HG03060 (cell line): ENCODE measurements around the gene ZNF577.
A peak's percentile ranks its signal among the peaks of the same experiment; 100 is the strongest.
"Not testable (repeated sequence)": the region's sequence is repeated elsewhere in the genome, so short reads cannot be mapped to it uniquely, and the experiment has no call there.

ENCODE experiments used
- ATAC-seq: cut with Tn5 transposase; IDR thresholded peaks from one replicate; pipeline ENCODE4 v1.9.1; 2021; ENCODE audit warnings: low read depth, moderate number of reproducible peaks; ENCODE audit not compliant: unreplicated experiment

The ZNF577 gene

GRCh38 chr19:51887522-51888498, at the start of gene ZNF577:
ZNF577 (minus strand) TSS chr19:51887951; CDS start chr19:51880382, 7,569 bp downstream.
- ATAC-seq: no peak

- ATAC-seq: no peak
These were observed 44.2 kb upstream of the ZNF577 start for GRCh38 chr19:51931921-51932320.

- ATAC-seq: no peak
These were observed 40.1 kb upstream of the ZNF577 start for GRCh38 chr19:51927859-51928258.

DNA sequence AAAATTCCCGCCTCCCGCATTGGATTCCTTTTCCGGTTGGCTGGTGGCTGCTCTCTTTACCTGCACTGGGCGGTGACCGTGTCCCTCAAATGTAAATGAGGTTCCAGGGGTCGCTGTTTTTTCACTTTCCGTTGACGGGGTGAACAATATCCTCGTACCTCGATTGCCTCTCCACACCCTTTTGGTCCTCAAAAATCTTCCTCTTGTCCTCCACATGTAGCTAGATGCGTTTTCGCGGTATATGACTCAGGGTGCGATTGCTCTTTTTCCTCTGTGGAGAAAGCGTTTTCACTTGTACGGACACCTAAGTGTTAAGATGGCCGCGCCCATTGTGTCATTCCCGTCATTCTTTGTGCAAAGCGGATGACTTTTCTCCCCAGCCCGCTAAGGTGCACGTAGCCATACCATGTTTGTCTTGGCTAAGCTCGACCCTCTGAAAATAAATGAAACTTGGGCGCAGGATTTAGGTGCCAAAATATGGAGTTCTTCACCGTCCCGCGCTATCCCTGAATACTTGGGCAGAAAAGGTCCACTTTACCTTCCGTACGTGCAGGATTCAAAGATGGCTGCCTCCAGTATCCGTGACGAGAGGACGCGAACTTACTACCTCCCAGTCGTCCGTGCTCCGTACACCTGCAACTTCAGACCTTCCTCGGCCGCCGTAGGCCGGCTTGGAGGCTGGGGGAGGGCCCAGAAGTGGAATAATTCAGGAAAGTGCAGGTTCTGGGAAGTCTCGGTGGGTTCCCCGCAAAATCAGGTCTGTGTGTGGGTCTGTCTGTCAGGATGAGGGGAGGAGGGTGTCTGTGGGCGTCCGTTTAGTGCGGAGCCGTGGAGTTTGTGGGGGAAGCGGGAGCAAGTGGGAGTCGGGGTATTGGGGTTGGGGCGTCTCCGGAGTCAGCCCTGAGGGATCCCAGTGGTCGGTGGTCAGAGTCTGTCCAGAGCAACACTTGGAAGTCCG, 39.3 kb upstream of the ZNF577 start, which contains the start of gene ZNF613:
Gene ZNF613 (plus strand): TSS at position 689 of the 958 bp plus-strand sequence. CDS start 8,749 bp downstream, outside the sequence.
- peak; percentile 49 for ATAC-seq

GRCh38 chr19:51926426-51926783, 38.7 kb upstream of the ZNF577 start:
- no peak for ATAC-seq

DNA sequence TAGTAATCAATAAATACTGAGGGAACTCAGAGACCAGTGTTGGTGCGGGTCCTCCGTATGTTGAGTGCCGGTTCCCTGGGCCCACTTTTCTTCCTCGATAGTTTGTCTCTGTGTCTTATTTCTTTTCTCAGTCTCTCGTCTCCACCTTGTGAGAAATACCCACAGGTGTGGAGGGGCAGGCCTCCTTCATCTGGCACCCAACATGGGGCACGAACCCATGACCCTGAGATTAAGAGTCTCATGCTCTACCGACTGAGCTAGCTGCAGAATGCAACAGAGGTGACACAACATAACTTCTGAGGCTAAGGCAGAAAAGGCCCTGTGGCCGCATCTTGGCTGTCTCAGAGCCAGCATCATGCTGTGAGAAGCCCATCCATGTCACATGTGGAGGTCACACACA, 34.2 kb upstream of the ZNF577 start:
- ATAC-seq: no peak

- no peak for ATAC-seq
These were observed 31.9 kb upstream of the ZNF577 start for GRCh38 chr19:51919606-51920005.

DNA sequence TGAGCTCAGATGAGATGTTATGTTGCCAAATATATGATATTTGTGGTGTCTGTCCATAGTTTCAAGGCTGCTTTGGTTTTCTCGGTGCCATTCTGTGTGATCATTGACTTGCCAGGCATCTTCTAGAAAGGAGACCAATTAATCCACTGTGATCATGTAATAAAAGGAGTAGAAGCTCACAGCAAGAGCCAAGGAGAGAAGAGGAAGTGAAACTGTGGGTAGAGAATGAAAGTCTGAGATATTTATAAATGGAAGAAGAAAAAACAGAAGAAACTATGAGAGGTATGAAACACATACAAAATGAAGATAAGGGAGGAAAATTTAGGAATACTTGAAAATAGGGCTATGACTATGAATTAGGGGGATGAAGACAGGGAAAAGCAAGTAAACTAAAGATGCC, 28.4 kb upstream of the ZNF577 start:
- no peak for ATAC-seq

- no peak for ATAC-seq
These were observed 27.6 kb upstream of the ZNF577 start for GRCh38 chr19:51915324-51915867.

- not testable (repeated sequence) for ATAC-seq
These were observed 20.2 kb upstream of the ZNF577 start for GRCh38 chr19:51907981-51908380.

GRCh38 chr19:51906108-51906507, 18.4 kb upstream of the ZNF577 start:
- not testable (repeated sequence) for ATAC-seq

DNA sequence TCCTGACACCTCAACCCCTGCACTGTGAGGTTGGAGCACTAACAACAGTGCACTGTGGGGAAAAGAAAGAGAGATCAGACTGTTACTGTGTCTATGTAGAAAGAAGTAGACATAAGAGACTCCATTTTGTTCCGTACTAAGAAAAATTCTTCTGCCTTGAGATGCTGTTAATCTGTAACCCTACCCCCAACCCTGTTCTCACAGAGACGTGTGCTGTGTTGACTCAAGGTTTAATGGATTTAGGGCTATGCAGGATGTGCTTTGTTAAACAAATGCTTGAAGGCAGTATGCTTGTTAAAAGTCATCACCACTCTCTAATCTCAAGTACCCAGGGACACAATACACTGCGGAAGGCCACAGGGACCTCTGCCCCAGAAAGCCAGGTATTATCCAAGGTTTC, 17.9 kb upstream of the ZNF577 start:
- ATAC-seq: not testable (repeated sequence)

DNA sequence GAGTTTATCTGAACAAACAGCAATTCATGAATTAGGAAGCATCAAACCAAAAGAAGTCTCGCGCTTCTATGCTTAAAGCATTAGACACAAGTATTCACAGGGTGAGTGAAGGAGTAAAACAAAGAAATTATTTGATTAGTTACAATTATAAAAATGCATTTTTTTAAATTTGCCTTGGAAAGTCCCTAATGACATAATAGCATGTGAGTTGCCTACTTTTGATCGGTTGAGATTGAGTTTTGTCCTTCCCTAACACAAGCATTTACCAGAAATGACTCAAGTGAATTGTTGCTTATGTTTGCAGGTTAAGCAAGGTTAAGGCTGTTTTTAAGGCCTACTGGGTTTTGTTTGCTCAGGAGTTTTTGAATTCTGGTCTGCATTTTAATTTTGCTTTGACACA, 17.5 kb upstream of the ZNF577 start:
- ATAC-seq: no peak

GRCh38 chr19:51904331-51905165, 16.8 kb upstream of the ZNF577 start, which contains the start of gene ZNF649:
ZNF649 (minus strand) TSS chr19:51905017; CDS start chr19:51900107, 4,910 bp downstream.
- no peak for ATAC-seq

DNA sequence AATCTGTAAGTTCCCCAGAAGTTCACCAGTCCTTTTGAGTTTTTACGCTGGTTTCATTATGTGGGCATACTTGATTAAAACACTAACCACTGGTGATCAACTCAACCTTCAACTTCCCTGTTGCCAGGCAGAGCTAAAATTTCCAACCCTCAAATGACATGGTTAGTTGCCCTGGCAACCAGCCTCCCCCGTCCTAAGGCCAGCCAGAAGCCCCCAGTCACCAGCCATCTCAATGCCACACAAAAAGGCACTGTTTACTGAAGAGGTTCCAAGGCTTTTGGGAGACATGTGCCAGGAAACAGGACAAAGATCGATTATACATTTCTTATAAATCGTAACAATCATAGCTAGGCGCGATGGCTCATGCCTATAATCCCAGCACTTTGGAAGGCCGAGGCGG, 15.4 kb upstream of the ZNF577 start:
- no peak for ATAC-seq

DNA sequence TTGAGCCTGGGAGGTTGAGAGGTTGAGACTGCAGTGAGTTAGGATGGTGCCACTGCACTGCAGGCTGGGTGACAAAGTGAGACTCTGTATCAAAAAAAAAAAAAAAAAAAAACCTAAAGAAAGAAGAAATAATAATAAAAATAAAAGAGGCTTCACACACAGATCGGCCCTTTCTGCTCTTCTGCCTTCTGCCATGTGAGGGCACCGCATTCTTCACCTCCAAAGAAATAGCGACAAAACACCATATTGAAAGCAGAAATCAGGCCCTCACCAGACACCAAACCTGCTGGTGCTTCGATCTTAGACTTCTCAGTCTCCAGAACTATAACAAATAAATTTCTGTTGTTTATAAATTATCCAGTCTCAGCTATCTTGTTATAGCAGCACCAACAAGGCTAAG, 14.1 kb upstream of the ZNF577 start:
- ATAC-seq: no peak

GRCh38 chr19:51891193-51891747, 3.5 kb upstream of the ZNF577 start:
- ATAC-seq: no peak

GRCh38 chr19:51889934-51890333, 2.2 kb upstream of the ZNF577 start:
- no peak for ATAC-seq

DNA sequence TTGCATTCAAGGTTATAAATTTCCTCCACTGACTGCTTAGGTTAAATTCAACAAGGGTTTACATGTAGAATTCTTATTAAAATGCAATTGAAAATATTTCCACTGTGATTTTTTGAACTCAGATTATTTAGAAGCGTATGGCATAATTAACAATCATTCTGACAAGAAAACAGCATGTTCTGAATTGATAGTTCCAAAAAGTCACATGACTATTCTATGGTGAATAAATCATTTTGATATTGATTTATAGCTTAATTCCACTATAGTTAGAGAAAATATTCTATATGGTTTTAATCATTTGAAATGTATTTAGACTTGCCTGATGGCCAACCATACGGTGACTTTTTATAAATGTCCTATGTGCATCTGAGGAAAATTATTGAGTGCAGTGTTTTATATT, 3.0 kb downstream of the ZNF577 start:
- no peak for ATAC-seq
